ENCODE data around the gene CDKN1A. TPM values are rescaled to one million over a fixed set of nuclear protein-coding genes. Genes with fewer than 3 reads are reported as not detected.

The CDKN1A gene
- total and polyA plus RNA-seq, 10 of the 15 experiments (the other 5 are each of a cell fraction or from before 2014, with no cell fraction given), result 25.2 to 637 (median 216) TPM

DNA sequence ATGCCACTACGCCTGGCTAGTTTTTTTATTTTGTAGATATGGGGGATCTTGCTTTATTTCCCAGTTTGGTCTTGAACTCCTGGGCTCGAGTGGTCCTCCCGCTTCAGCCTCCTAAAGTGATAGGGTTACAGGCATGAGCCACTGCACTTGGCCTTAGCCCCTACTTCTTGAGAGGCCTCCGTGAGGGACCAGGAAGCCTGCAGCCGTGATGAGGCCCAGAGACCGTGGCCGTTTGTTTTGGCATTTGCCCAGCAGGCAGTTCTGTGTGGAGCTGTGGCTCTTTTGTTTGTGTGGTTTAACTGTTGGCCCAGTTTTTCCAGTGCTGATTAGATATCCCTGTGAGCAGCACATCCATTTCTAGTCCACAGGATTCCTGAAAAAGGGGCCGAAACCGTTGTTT is 44.6 kb upstream of the CDKN1A start:
- intact Hi-C loops (cut with micrococcal nuclease; ENCODE audit: unreplicated experiment) (no loop called here), in situ Hi-C loops (cut with MboI) (no loop called here)
- TF ChIP-seq, protein P1, sequence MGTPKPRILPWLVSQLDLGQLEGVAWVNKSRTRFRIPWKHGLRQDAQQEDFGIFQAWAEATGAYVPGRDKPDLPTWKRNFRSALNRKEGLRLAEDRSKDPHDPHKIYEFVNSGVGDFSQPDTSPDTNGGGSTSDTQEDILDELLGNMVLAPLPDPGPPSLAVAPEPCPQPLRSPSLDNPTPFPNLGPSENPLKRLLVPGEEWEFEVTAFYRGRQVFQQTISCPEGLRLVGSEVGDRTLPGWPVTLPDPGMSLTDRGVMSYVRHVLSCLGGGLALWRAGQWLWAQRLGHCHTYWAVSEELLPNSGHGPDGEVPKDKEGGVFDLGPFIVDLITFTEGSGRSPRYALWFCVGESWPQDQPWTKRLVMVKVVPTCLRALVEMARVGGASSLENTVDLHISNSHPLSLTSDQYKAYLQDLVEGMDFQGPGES (IDR thresholded peaks at IDR 0.05), result no peak
- TF ChIP-seq, protein P2, sequence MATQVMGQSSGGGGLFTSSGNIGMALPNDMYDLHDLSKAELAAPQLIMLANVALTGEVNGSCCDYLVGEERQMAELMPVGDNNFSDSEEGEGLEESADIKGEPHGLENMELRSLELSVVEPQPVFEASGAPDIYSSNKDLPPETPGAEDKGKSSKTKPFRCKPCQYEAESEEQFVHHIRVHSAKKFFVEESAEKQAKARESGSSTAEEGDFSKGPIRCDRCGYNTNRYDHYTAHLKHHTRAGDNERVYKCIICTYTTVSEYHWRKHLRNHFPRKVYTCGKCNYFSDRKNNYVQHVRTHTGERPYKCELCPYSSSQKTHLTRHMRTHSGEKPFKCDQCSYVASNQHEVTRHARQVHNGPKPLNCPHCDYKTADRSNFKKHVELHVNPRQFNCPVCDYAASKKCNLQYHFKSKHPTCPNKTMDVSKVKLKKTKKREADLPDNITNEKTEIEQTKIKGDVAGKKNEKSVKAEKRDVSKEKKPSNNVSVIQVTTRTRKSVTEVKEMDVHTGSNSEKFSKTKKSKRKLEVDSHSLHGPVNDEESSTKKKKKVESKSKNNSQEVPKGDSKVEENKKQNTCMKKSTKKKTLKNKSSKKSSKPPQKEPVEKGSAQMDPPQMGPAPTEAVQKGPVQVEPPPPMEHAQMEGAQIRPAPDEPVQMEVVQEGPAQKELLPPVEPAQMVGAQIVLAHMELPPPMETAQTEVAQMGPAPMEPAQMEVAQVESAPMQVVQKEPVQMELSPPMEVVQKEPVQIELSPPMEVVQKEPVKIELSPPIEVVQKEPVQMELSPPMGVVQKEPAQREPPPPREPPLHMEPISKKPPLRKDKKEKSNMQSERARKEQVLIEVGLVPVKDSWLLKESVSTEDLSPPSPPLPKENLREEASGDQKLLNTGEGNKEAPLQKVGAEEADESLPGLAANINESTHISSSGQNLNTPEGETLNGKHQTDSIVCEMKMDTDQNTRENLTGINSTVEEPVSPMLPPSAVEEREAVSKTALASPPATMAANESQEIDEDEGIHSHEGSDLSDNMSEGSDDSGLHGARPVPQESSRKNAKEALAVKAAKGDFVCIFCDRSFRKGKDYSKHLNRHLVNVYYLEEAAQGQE (IDR thresholded peaks at IDR 0.05; ENCODE audit: low read depth, low read length), result no peak
- TF ChIP-seq JUNB (IDR thresholded peaks at IDR 0.05) (no peak), ZNF274 (IDR thresholded peaks at IDR 0.05; ENCODE audit: insufficient read depth, insufficient read length) (no peak), NFYB (IDR thresholded peaks at IDR 0.05; ENCODE audit: insufficient read depth, low read depth, low read length) (no peak), RB1 (IDR thresholded peaks at IDR 0.05; ENCODE audit: borderline replicate concordance) (no peak), BMI1 (IDR thresholded peaks at IDR 0.05; ENCODE audit: borderline replicate concordance) (no peak), SREBF2 (IDR thresholded peaks at IDR 0.05; ENCODE audit: low read length) (no peak), SUZ12 (IDR thresholded peaks at IDR 0.05; ENCODE audit: unreplicated experiment) (no peak), POU2F2 (IDR thresholded peaks at IDR 0.05; ENCODE audit: borderline replicate concordance, low read depth, low read length) (no peak), MXI1 (IDR thresholded peaks at IDR 0.05; ENCODE audit: low read depth, low read length) (no peak), WRNIP1 (IDR thresholded peaks at IDR 0.05; ENCODE audit: borderline replicate concordance, low read depth, low read length) (no peak)
- TF ChIP-seq, protein P3, sequence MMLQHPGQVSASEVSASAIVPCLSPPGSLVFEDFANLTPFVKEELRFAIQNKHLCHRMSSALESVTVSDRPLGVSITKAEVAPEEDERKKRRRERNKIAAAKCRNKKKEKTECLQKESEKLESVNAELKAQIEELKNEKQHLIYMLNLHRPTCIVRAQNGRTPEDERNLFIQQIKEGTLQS (IDR thresholded peaks at IDR 0.05; ENCODE audit: borderline replicate concordance, extremely low read depth, low read depth, low read length), result no peak
- BruUV-seq (replicated peaks), result no TSS peak
- DNase-seq (ENCODE audit: low read depth, low spot score) (no peak), ATAC-seq (no peak), FAIRE-seq (no peak)
- Histone ChIP-seq H3K27me3 (replicated peaks in 1 of 2; ENCODE audit: control insufficient read depth in 2 of 2, insufficient read depth in 2 of 2, low read length in 1 of 2) (no peaks in the 10 kb centered on the region), H3K27ac (ENCODE audit: control insufficient read depth, insufficient read depth) (no peak overlapping the region), H3K79me2 (ENCODE audit: control insufficient read depth, insufficient read depth, low read length) (no peaks in the 10 kb centered on the region), H3K36me3 (ENCODE audit: control insufficient read depth in 2 of 2, insufficient read depth in 2 of 2, low read length in 1 of 2) (no peaks in the 10 kb centered on the region), H3K9ac (ENCODE audit: control insufficient read depth, insufficient read depth, low read length) (no peak overlapping the region), H3K9me3 (replicated peaks; ENCODE audit: control insufficient read depth, insufficient read depth, low read length) (no peaks in the 10 kb centered on the region), H3K4me3 (no peak overlapping the region), H4K20me1 (ENCODE audit: control insufficient read depth, insufficient read depth) (no peaks in the 10 kb centered on the region), H3K4me1 (ENCODE audit: control insufficient read depth, insufficient read depth, low read length) (peaks cover 17% of the 10 kb centered on the region), H3K4me2 (ENCODE audit: control insufficient read depth, insufficient read depth) (no peak overlapping the region), H2AFZ (ENCODE audit: control insufficient read depth, low read depth, low read length) (no peak overlapping the region)
- ChIA-PET CTCF (no interaction called here), POLR2A (no interaction called here), SMC1A (ENCODE audit: uncharacterized antibody, unreplicated experiment) (interaction anchor here (2.0 kb wide), 1 partner anchor 9 kb away, joined by 5 read pairs; no protein-coding TSS in a partner anchor), RAD21 (ENCODE audit: unreplicated experiment) (no interaction called here)
- 94% methylated on average over 9 of the region's 9 CpGs for WGBS (ENCODE audit: insufficient coverage, insufficient replicate concordance, low lambda C conversion rate, missing lambda C conversion rate)
